Subcutaneous abdominal adipose tissue (tissue), 5 donors: ENCODE results near the gene CHST6.

Experiments
- H3K27ac ChIP-seq: one replicate; pipeline ENCODE4 v1.7.0; 2013; ENCODE audit warnings: low read depth, mild to moderate bottlenecking, inconsistent platforms, low read length, moderate library complexity
- H3K27me3 ChIP-seq, 5 donors: one replicate each; pipeline ENCODE4 v1.7.0; 2013; ENCODE audit warnings: low read length in 5 of 5, inconsistent platforms in 1 of 5; ENCODE audit not compliant: control insufficient read depth in 5 of 5, insufficient read depth in 4 of 5
- H3K36me3 ChIP-seq, 5 donors: one replicate each; pipeline ENCODE4 v1.7.0; 2013; ENCODE audit warnings: low read length in 5 of 5; ENCODE audit not compliant: control insufficient read depth in 5 of 5, insufficient read depth in 5 of 5
- H3K4me1 ChIP-seq, 5 donors: one replicate each; pipeline ENCODE4 v1.7.0; 2013; ENCODE audit warnings: low read length in 5 of 5, mild to moderate bottlenecking in 3 of 5, moderate library complexity in 1 of 5; ENCODE audit not compliant: control insufficient read depth in 5 of 5, insufficient read depth in 5 of 5
- H3K4me3 ChIP-seq, 5 donors: one replicate each; pipeline ENCODE4 v1.7.0; 2013; ENCODE audit warnings: low read length in 5 of 5, low read depth in 1 of 5
- H3K9ac ChIP-seq, 5 donors: one replicate each; pipeline ENCODE4 v1.7.0; 2013; ENCODE audit warnings: low read length in 5 of 5, mild to moderate bottlenecking in 4 of 5, moderate library complexity in 3 of 5
- H3K9me3 ChIP-seq, 5 donors: one replicate each; pipeline ENCODE4 v1.7.0; 2013; ENCODE audit warnings: low read length in 5 of 5; ENCODE audit not compliant: control insufficient read depth in 5 of 5
- donor health status: healthy.
- donor health status: healthy.
- donor health status: healthy.
- donor health status: healthy.
- donor health status: healthy.

Gene CHST6

DNA sequence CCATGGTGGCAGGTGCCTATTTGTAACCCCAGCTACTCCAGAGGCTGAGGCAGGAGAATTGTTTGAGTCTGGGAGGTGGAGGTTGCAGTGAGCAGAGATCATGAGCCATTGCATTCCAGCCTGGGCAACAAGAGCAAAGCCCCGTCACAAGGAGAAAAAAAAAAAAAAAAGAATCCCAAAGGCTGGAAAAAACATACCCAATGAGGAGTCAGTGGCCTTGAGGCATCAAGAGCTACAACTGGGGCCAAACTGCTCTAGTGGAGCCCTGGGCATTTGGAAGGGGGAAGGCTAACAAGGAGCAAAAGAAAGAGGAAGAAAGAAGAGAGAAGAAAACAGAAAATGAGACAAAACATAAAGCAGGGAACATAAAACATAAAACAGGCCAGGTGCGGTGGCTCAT, 6.9 kb downstream of the CHST6 start:
- Histone ChIP-seq H3K4me3 (no peak overlapping the region), H3K9me3 (no peaks in the 10 kb centered on the region), H3K27ac (no peak overlapping the region), H3K4me1 (no peaks in the 10 kb centered on the region), H3K27me3 (peaks cover 0 to 13% (median 11%) of the 10 kb centered on the region in 5 donors), H3K9ac (no peak overlapping the region), H3K36me3 (no peaks in the 10 kb centered on the region)

DNA sequence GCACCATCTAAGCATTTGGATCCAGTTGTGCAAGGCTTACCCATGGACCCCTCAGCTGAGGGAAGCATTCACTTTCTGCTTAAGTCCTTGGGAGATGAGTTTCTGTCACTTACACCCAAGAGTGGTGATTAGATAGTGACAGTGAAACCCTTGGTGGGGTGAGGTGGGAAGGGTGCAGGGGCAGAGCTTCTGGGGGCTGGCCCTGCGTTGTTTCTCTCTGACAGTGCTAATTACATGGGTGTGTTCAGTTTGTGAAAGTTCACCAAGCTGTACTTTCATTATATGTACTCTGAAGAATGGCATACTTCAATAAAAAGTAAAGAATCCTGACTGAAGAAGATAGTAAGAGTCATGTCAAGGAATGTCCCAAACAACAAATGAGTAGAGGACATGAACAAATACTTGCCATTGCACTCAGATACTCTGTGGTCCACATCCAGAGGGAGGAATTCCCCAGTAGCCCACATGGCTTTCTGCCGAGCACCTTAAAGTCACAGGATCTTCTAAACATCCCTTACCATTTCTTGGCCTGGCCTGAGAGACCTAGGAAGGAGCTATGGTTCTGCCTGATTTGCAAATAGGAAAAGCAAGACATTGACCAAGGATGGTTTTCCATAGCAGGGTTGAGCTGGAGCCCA, 8.4 kb downstream of the CHST6 start:
- H3K4me1 ChIP-seq: no peaks in the 10 kb centered on the region
- no peaks in the 10 kb centered on the region for H3K9me3 ChIP-seq
- peaks cover 0 to 12% (median 7%) of the 10 kb centered on the region in 5 donors for H3K27me3 ChIP-seq
- no peak overlapping the region for H3K4me3 ChIP-seq
- H3K36me3 ChIP-seq: no peaks in the 10 kb centered on the region
- H3K9ac ChIP-seq: no peak overlapping the region
- H3K27ac ChIP-seq: no peak overlapping the region

DNA sequence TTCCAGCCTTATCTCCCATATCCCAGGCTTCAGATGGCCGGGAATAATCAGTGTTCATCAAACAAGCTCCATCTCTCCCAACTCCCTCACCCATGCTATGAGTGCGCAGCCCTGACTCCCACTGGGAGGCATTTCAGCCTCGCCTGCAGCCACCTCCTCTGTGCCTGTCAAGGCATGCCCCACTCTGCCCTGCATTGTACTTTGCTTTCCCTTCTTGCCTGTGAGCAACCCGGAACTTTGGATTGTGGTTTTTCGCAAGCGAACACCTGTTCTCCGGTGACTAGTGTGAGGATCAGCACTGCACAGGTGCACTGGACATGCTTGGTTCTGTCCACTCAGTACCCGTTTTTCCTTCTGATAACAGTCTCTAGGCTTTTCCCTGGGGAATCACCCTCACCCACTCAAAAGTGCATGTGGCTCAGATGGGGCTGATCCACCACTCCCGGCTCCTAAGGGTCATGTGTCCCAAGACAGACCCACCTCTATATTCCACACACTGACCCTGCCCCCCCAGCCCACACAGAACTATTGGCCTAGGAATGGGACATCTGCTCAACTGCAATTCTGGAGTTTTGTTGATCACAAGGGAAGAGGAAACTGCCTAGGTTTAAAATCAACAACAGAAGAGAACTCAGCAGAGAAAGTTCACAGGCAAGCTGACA, 9.1 kb downstream of the CHST6 start:
- no peak overlapping the region for H3K27ac ChIP-seq
- no peaks in the 10 kb centered on the region for H3K9me3 ChIP-seq
- peaks cover 0 to 11% (median 4%) of the 10 kb centered on the region in 5 donors for H3K27me3 ChIP-seq
- H3K9ac ChIP-seq: no peak overlapping the region
- H3K36me3 ChIP-seq: no peaks in the 10 kb centered on the region
- no peak overlapping the region for H3K4me3 ChIP-seq
- no peaks in the 10 kb centered on the region for H3K4me1 ChIP-seq

DNA sequence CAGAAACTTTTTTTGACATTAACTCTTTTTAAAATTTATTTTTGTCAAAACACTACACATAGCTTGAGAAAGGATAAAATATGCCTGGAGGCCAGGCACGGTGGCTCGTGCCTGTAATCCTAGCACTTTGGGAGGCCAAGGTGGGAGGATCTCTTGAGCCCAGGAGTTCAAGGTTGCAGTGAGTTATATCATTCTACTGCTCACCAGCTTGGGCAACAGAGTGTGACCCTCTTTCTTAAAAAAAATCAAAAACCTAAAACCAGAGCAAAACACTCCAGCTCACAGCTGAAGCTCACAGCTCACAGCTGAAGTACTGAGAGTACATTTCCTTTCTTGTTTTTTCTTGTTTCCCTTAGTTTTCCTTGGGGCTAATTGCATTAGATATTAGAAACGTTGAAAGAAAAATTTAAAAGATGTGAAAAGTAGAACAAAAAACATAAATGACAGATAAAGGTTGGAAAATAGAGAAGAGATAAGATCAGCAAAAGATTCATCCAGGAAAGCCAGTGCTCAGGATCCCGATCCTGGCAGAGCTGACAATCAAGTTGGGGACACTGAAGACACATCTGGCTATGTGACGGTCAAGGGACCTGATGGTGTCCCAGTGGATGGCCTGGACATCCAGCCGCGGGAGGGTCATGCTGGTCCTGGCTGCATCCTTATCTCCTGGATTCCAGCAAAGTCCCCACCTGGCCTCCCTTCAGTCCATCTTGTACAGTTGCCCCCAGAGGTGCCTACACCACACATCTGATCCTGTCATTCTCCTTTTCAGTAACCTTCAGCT, 9.8 kb downstream of the CHST6 start:
- Histone ChIP-seq H3K4me1 (no peaks in the 10 kb centered on the region), H3K27ac (no peak overlapping the region), H3K4me3 (no peak overlapping the region), H3K36me3 (no peaks in the 10 kb centered on the region), H3K9me3 (no peaks in the 10 kb centered on the region), H3K27me3 (peaks cover 0 to 11% (median 4%) of the 10 kb centered on the region in 5 donors), H3K9ac (no peak overlapping the region)

DNA sequence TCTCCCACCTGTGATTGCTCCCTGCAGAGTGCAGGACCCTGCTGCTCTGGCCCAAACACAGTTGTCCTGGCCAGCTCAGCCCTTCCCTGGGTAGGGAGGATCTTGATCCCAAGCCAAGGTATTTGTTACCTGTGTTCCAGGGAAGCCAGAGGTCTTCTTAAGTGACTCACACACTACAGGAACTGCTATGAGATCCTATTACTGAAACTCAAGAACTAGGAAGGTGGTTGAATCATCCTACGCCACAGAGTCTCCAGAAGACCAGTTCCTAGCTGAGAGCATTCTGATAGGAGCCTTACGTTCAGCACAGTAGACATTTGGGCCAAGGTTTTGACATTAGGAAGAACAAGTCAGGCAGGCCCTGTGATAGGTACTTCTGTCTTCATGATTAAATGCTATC, 12.0 kb downstream of the CHST6 start:
- Histone ChIP-seq H3K4me1 (no peaks in the 10 kb centered on the region), H3K9ac (no peak overlapping the region), H3K36me3 (no peaks in the 10 kb centered on the region), H3K9me3 (no peaks in the 10 kb centered on the region), H3K4me3 (no peak overlapping the region), H3K27ac (no peak overlapping the region), H3K27me3 (peaks cover 0 to 11% (median 6%) of the 10 kb centered on the region in 5 donors)

DNA sequence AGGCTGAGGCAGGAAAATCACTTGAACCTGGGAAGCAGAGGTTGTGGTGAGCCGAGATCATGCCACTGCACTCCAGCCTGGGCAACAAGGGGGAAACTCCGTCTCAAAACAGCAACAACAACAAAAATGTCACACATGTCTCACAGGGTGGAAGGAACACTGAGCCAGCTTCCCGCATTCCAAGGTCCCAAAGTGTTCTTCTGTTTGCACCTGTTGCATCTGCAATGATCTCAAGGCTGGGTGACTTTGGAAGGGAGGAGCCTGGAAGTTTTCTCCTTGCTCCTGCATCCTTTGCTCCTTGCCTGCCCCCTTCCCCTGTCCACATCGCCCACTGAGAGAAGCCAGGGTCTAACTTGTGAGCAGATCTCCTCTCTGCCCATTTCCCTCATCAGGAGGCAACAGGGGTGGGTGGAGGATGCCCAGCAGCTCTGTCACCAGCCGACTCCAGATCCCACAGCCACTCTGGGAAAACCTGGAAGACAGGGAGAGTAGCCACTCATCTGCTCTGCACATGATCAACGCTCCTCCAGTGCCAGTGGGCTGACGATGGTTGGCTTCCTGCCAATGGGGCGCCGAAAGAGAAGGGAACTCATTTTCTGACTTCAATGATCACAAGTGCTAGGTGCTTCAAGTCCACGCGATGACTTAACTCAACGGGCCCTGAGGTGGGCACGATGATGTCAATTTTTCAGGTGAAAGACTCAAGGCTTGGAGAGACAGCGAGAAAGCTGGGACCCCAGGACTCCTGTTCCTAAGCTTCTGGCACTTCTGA, 12.6 kb downstream of the CHST6 start:
- H3K9ac ChIP-seq: no peak overlapping the region
- no peaks in the 10 kb centered on the region for H3K4me1 ChIP-seq
- no peak overlapping the region for H3K4me3 ChIP-seq
- H3K36me3 ChIP-seq: no peaks in the 10 kb centered on the region
- H3K27me3 ChIP-seq: peaks cover 0 to 13% (median 6%) of the 10 kb centered on the region in 5 donors
- no peaks in the 10 kb centered on the region for H3K9me3 ChIP-seq
- H3K27ac ChIP-seq: no peak overlapping the region

DNA sequence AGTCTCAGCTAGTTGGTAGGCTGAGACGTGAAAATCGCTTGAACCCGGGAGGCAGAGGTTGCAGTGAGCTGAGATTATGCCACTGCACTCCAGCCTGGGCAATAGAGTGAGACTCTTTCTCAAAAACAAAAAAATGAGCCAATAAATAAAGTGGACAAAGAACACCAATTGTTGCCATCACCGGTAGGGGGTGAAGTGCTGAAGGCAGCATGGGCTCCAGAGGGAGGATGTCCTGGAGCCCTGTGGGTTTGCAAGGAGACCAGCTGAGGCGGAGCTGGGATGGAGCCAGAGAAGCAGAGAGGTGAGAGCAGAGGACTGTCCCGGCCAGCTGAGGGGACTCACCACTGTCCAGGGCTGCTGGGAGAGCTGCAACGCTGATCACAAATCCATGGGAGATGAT, 13.8 kb downstream of the CHST6 start:
- Histone ChIP-seq H3K4me3 (no peak overlapping the region), H3K27ac (no peak overlapping the region), H3K36me3 (no peaks in the 10 kb centered on the region), H3K4me1 (no peaks in the 10 kb centered on the region), H3K27me3 (peaks cover 0 to 13% (median 7%) of the 10 kb centered on the region in 5 donors), H3K9me3 (no peaks in the 10 kb centered on the region), H3K9ac (no peak overlapping the region)

DNA sequence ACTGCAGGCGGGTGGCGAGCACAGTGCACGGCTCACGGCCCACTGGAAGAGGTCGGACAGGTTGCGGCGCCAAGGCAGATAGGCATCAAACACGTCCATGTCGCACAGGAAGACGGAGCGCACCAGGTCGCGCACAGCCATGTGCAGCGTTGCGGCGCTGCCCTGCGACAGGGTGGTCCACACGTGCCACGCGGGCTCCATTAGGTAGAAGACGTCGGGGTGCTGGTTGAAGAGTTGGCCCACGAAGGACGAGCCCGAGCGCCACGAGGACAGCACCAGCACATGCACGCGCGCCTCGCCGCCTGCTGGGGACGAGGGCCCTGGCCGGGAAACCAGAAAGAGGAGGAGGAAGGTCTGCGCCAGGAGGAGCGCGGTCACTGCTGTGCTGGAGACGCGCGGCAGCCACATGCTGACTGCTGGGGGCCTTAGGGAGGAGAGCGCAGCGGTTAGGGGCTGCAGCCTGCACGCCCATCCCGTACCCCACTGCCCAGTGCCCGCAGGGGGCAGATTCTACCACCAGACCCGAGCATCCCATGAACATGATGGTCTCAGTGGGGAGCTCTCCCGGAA, 15.7 kb downstream of the CHST6 start:
- Histone ChIP-seq H3K36me3 (no peaks in the 10 kb centered on the region), H3K4me1 (no peaks in the 10 kb centered on the region), H3K27me3 (peaks cover 0 to 7% (median 6%) of the 10 kb centered on the region in 5 donors), H3K9ac (no peak overlapping the region), H3K4me3 (no peak overlapping the region), H3K9me3 (no peaks in the 10 kb centered on the region), H3K27ac (no peak overlapping the region)

DNA sequence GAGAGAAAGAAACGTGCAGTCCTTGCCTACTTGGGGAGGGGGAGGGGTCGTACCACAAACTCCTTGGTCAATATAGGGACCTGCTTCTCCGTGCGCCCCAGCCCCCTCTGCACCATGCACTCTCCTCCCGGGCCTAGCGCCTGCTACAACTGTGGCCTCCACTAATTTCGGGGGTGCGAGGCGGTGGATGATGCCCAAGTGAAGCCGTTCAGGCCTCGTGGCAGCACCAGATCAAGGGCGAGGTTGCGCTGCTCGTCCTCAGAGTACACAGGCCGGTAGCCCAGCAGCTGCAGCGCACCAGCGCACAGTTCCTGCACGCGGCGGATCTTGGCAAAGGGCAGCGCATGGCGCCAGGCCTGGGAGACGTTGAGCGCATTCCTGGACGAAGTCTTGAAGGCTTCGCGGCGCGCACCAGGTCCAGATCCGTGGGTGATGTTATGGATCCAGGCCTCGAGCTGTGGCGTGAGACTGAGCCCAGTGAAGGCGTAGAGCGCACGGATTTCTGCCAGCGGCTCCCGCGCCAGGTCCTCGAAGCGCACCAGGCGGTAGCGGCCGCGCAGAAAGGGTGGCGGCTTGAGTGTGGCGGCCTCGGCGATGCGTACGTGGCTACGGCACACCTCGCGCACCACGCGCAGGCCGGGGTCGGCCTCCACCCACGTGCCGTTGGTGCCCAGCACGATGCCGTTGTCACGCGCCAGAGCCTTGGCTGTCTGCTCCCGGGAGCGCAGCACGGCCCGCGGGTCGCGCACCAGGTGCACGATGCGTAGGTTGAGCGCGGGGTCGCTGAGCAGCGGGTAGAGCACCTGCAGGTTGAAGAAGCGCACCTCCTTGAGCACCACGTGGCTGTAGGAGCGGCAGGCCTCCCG, 16.5 kb downstream of the CHST6 start:
- no peak overlapping the region for H3K9ac ChIP-seq
- H3K36me3 ChIP-seq: no peaks in the 10 kb centered on the region
- no peaks in the 10 kb centered on the region for H3K9me3 ChIP-seq
- H3K4me1 ChIP-seq: no peaks in the 10 kb centered on the region
- H3K27ac ChIP-seq: no peak overlapping the region
- peaks cover 0 to 7% (median 6%) of the 10 kb centered on the region in 5 donors for H3K27me3 ChIP-seq
- no peak overlapping the region for H3K4me3 ChIP-seq
